HL-60 (cell line): ENCODE measurements around the gene FJX1.

Experiments
- DNase-seq, 2 experiments: peaks; one replicate each; pipeline ENCODE4 v3.0.0-alpha.2; 2010 to 2020; ENCODE audit warnings: low read depth in 1 of 2, low spot score in 1 of 2
- H3K27ac ChIP-seq: fragments of 250-450 bp; sonication (Bioruptor Pico); replicated peaks from 2 replicates; pipeline ENCODE4 v1.5.1; 2020; ENCODE audit warnings: mild to moderate bottlenecking, moderate library complexity
- H3K27me3 ChIP-seq: fragments of 250-450 bp; sonication (Bioruptor Pico); 2 replicates; pipeline ENCODE4 v1.5.1; 2021; ENCODE audit warnings: mild to moderate bottlenecking, moderate library complexity; ENCODE audit not compliant: insufficient read depth, poor library complexity, severe bottlenecking
- H3K4me3 ChIP-seq: replicated peaks from 2 replicates; pipeline ENCODE4 v1.5.1; 2011; ENCODE audit warnings: mild to moderate bottlenecking, control low read depth, low read length; ENCODE audit not compliant: insufficient read depth
- CTCF ChIP-seq: IDR thresholded peaks from one replicate; pipeline ENCODE4 v1.5.1; 2011; ENCODE audit warnings: low read length, control low read depth, inconsistent platforms; ENCODE audit not compliant: insufficient read depth
- GABPA ChIP-seq: IDR thresholded peaks from 2 replicates; pipeline ENCODE4 v1.6.1; 2012; ENCODE audit warnings: low read depth
- POLR2AphosphoS5 ChIP-seq: IDR thresholded peaks from 2 replicates; pipeline ENCODE4 v1.6.1; 2012; ENCODE audit warnings: low read depth
- SPI1 ChIP-seq: IDR thresholded peaks from 2 replicates; pipeline ENCODE4 v1.6.1; 2012; ENCODE audit warnings: low read depth, mild to moderate bottlenecking, borderline replicate concordance
- TF ChIP-seq, protein P1 (sequence below): IDR thresholded peaks from 2 replicates; pipeline ENCODE4 v1.6.1; 2012; ENCODE audit warnings: low read depth; ENCODE audit not compliant: insufficient replicate concordance

Gene FJX1

GRCh38 chr11:35615921-35616900, 2.0 kb upstream of the FJX1 start:
- no peak overlapping the region for H3K4me3 ChIP-seq
- peaks cover 22% of the 10 kb centered on the region for H3K27me3 ChIP-seq
- DNase-seq, result peak in 1 of 2 experiments; percentile 36
- TF ChIP-seq POLR2AphosphoS5 (no peak), CTCF (peak; percentile 27)
- no peak overlapping the region for H3K27ac ChIP-seq

- Histone ChIP-seq H3K27ac (no peak overlapping the region), H3K4me3 (no peak overlapping the region), H3K27me3 (peaks cover 25% of the 10 kb centered on the region)
- DNase-seq, result no peak
- TF ChIP-seq, protein P1, sequence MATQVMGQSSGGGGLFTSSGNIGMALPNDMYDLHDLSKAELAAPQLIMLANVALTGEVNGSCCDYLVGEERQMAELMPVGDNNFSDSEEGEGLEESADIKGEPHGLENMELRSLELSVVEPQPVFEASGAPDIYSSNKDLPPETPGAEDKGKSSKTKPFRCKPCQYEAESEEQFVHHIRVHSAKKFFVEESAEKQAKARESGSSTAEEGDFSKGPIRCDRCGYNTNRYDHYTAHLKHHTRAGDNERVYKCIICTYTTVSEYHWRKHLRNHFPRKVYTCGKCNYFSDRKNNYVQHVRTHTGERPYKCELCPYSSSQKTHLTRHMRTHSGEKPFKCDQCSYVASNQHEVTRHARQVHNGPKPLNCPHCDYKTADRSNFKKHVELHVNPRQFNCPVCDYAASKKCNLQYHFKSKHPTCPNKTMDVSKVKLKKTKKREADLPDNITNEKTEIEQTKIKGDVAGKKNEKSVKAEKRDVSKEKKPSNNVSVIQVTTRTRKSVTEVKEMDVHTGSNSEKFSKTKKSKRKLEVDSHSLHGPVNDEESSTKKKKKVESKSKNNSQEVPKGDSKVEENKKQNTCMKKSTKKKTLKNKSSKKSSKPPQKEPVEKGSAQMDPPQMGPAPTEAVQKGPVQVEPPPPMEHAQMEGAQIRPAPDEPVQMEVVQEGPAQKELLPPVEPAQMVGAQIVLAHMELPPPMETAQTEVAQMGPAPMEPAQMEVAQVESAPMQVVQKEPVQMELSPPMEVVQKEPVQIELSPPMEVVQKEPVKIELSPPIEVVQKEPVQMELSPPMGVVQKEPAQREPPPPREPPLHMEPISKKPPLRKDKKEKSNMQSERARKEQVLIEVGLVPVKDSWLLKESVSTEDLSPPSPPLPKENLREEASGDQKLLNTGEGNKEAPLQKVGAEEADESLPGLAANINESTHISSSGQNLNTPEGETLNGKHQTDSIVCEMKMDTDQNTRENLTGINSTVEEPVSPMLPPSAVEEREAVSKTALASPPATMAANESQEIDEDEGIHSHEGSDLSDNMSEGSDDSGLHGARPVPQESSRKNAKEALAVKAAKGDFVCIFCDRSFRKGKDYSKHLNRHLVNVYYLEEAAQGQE, result no peak
- TF ChIP-seq GABPA, result no peak
- no peak for TF ChIP-seq POLR2AphosphoS5
Measured at GRCh38 chr11:35617316-35617686, 959 bp upstream of the FJX1 start.

GRCh38 chr11:35618497-35619115, 346 bp downstream of the FJX1 start:
- TF ChIP-seq, protein P1, result no peak
- no peak for TF ChIP-seq SPI1
- no peak for TF ChIP-seq POLR2AphosphoS5
- TF ChIP-seq CTCF, result no peak
- no peak for TF ChIP-seq GABPA
- Histone ChIP-seq H3K27me3 (peaks cover 29% of the 10 kb centered on the region), H3K4me3 (peak overlapping the region; percentile 34), H3K27ac (no peak overlapping the region)
- peak in 1 of 2 experiments; percentile 13 for DNase-seq

DNA sequence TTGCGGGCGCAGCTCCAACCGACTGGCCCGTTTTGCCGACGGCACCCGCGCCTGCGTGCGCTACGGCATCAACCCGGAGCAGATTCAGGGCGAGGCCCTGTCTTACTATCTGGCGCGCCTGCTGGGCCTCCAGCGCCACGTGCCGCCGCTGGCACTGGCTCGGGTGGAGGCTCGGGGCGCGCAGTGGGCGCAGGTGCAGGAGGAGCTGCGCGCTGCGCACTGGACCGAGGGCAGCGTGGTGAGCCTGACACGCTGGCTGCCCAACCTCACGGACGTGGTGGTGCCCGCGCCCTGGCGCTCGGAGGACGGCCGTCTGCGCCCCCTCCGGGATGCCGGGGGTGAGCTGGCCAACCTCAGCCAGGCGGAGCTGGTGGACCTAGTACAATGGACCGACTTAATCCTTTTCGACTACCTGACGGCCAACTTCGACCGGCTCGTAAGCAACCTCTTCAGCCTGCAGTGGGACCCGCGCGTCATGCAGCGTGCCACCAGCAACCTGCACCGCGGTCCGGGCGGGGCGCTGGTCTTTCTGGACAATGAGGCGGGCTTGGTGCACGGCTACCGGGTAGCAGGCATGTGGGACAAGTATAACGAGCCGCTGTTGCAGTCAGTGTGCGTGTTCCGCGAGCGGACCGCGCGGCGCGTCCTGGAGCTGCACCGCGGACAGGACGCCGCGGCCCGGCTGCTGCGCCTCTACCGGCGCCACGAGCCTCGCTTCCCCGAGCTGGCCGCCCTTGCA, 1.0 kb downstream of the FJX1 start:
- no peak overlapping the region for H3K27ac ChIP-seq
- no peak for TF ChIP-seq GABPA
- TF ChIP-seq, protein P1, result no peak
- TF ChIP-seq SPI1, result no peak
- no peak for TF ChIP-seq CTCF
- no peak for TF ChIP-seq POLR2AphosphoS5
- peaks cover 29% of the 10 kb centered on the region for H3K27me3 ChIP-seq
- peak in 1 of 2 experiments; percentile 17 for DNase-seq
- H3K4me3 ChIP-seq, result peak overlapping the region; percentile 34
